ENCODE data around the gene DAB2IP. TPM values are rescaled to one million over a fixed set of nuclear protein-coding genes. Genes with fewer than 3 reads are reported as not detected.

Gene DAB2IP
- total RNA-seq, 2 experiments from 2014 or later: 0.06 TPM; not detected in 1

GRCh38 chr9:121693388-121693670 lies 41.9 kb downstream of the DAB2IP start:
- TF ChIP-seq, protein P1, sequence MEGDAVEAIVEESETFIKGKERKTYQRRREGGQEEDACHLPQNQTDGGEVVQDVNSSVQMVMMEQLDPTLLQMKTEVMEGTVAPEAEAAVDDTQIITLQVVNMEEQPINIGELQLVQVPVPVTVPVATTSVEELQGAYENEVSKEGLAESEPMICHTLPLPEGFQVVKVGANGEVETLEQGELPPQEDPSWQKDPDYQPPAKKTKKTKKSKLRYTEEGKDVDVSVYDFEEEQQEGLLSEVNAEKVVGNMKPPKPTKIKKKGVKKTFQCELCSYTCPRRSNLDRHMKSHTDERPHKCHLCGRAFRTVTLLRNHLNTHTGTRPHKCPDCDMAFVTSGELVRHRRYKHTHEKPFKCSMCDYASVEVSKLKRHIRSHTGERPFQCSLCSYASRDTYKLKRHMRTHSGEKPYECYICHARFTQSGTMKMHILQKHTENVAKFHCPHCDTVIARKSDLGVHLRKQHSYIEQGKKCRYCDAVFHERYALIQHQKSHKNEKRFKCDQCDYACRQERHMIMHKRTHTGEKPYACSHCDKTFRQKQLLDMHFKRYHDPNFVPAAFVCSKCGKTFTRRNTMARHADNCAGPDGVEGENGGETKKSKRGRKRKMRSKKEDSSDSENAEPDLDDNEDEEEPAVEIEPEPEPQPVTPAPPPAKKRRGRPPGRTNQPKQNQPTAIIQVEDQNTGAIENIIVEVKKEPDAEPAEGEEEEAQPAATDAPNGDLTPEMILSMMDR (IDR thresholded peaks at IDR 0.05): no peak
- intact Hi-C loops (cut with DNase I, micrococcal nuclease): no loop called here
- no peaks in the 10 kb centered on the region for H3K9me3 Mint-ChIP-seq
- peaks cover 27% of the 10 kb centered on the region for H3K27me3 Mint-ChIP-seq
- ChIA-PET CTCF (no interaction called here), POLR2A (no interaction called here)
- H3K4me1 ChIP-seq (ENCODE audit: insufficient read depth, low read length): peaks cover 3% of the 10 kb centered on the region
- no peak overlapping the region for H3K4me3 Mint-ChIP-seq
- no peak overlapping the region for H3K27ac Mint-ChIP-seq
- ATAC-seq (ENCODE audit: poor library complexity): no peak
- H3K4me1 Mint-ChIP-seq (ENCODE audit: low read depth): peaks cover 6% of the 10 kb centered on the region
- DNase-seq: no peak
- H3K27ac ChIP-seq (ENCODE audit: low read depth in 1 of 2, low read length in 2 of 2): no peak overlapping the region
- H3K36me3 Mint-ChIP-seq (ENCODE audit: low read depth): no peaks in the 10 kb centered on the region
- no peaks in the 10 kb centered on the region for H3K36me3 ChIP-seq (ENCODE audit: insufficient read depth, low read length)
- peaks cover 0 to 3% of the 10 kb centered on the region in 2 experiments for H3K9me3 ChIP-seq (ENCODE audit: control insufficient read depth in 1 of 2, insufficient read depth in 1 of 2, low read length in 2 of 2)
- no peak overlapping the region for H3K4me3 ChIP-seq (ENCODE audit: low read length)
- H3K27me3 ChIP-seq (ENCODE audit: control insufficient read depth in 1 of 2, insufficient read depth in 2 of 2, low read length in 2 of 2): peaks cover 15 to 23% of the 10 kb centered on the region in 2 experiments

- Histone ChIP-seq H3K36me3 (ENCODE audit: insufficient read depth, low read length) (no peaks in the 10 kb centered on the region), H3K4me1 (ENCODE audit: insufficient read depth, low read length) (peaks cover 7% of the 10 kb centered on the region), H3K9me3 (ENCODE audit: control insufficient read depth in 1 of 2, insufficient read depth in 1 of 2, low read length in 2 of 2) (peaks cover 0 to 6% of the 10 kb centered on the region in 2 experiments), H3K4me3 (ENCODE audit: low read length) (no peak overlapping the region), H3K27me3 (ENCODE audit: control insufficient read depth in 1 of 2, insufficient read depth in 2 of 2, low read length in 2 of 2) (peaks cover 19 to 27% of the 10 kb centered on the region in 2 experiments), H3K27ac (ENCODE audit: low read depth in 1 of 2, low read length in 2 of 2) (no peak overlapping the region)
- Mint-ChIP-seq H3K4me3 (no peak overlapping the region), H3K27ac (no peak overlapping the region), H3K27me3 (peaks cover 28% of the 10 kb centered on the region), H3K4me1 (ENCODE audit: low read depth) (peaks cover 6% of the 10 kb centered on the region), H3K9me3 (no peaks in the 10 kb centered on the region), H3K36me3 (ENCODE audit: low read depth) (no peaks in the 10 kb centered on the region)
- ChIA-PET CTCF (no interaction called here), POLR2A (no interaction called here)
- ATAC-seq (ENCODE audit: poor library complexity): no peak
- intact Hi-C loops (cut with DNase I, micrococcal nuclease): no loop called here
- TF ChIP-seq, protein P1 (IDR thresholded peaks at IDR 0.05): no peak
- DNase-seq: no peak
Measured at GRCh38 chr9:121694001-121694400, 42.6 kb downstream of the DAB2IP start.

DNA sequence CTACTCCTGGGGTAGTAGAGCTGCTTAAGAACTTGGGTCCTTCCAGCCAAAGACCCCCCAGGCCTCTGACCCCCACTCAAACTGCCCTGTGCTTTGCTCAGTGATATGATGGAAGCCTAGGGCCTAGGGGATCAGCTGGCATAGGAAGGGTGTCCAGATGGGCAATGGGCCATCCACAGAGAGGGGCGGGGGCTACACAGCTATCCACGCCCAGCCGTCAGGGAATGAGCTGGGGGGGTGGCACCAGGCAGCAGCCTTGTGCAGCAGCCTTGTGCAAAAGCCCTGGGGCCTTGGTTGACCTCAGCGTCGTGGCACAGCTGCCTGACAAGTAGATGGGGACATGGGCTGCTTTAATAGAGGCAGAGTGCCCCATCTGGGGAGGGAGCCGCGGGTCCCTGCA lies 43.2 kb downstream of the DAB2IP start:
- Histone ChIP-seq H3K4me3 (ENCODE audit: low read length) (no peak overlapping the region), H3K9me3 (ENCODE audit: control insufficient read depth in 1 of 2, insufficient read depth in 1 of 2, low read length in 2 of 2) (peaks cover 0 to 8% of the 10 kb centered on the region in 2 experiments), H3K27me3 (ENCODE audit: control insufficient read depth in 1 of 2, insufficient read depth in 2 of 2, low read length in 2 of 2) (peaks cover 21 to 28% of the 10 kb centered on the region in 2 experiments), H3K27ac (ENCODE audit: low read depth in 1 of 2, low read length in 2 of 2) (no peak overlapping the region), H3K4me1 (ENCODE audit: insufficient read depth, low read length) (peaks cover 10% of the 10 kb centered on the region), H3K36me3 (ENCODE audit: insufficient read depth, low read length) (no peaks in the 10 kb centered on the region)
- no peaks in the 10 kb centered on the region for H3K9me3 Mint-ChIP-seq
- no peak for DNase-seq
- peaks cover 6% of the 10 kb centered on the region for H3K4me1 Mint-ChIP-seq (ENCODE audit: low read depth)
- ChIA-PET POLR2A (no interaction called here), CTCF (no interaction called here)
- H3K27ac Mint-ChIP-seq: no peak overlapping the region
- TF ChIP-seq, protein P1 (IDR thresholded peaks at IDR 0.05): no peak
- H3K36me3 Mint-ChIP-seq (ENCODE audit: low read depth): no peaks in the 10 kb centered on the region
- intact Hi-C loops (cut with DNase I, micrococcal nuclease): no loop called here
- H3K27me3 Mint-ChIP-seq: peaks cover 29% of the 10 kb centered on the region
- ATAC-seq (ENCODE audit: poor library complexity): no peak
- no peak overlapping the region for H3K4me3 Mint-ChIP-seq

Data from CD4-positive, alpha-beta T cell (primary cell).